Measurements from ENCODE around the gene DNASE1L1.
"Not testable (repeated sequence)": the region's sequence is repeated elsewhere in the genome, so short reads cannot be mapped to it uniquely, and the experiment has no call there.

- TF ChIP-seq ATF4 (CRISPR knock-in tag; IDR thresholded peaks at IDR 0.05); SMC3 (IDR thresholded peaks at IDR 0.05; ENCODE audit: low read length): not testable (repeated sequence)
Observed at GRCh38 chrX:154388094-154388493, 21.0 kb downstream of the DNASE1L1 start.

Data from HepG2 (cell line).